GM12878 (cell line): ENCODE measurements around the gene ASXL2. TPM values are rescaled to one million over a fixed set of nuclear protein-coding genes. Genes with fewer than 3 reads are reported as not detected.
"Not testable (repeated sequence)": the region's sequence is repeated elsewhere in the genome, so short reads cannot be mapped to it uniquely, and the experiment has no call there.

Experiments used
- ATAC-seq: fragments of 200-7000 bp; cut with Tn5 transposase; 3 replicates; pipeline ENCODE4 v1.9.1; 2020; ENCODE audit warnings: mild to moderate bottlenecking, moderate library complexity
- BruUV-seq: library from RNA; stranded (reverse); fragments of 400-500 nt; replicated peaks from 2 replicates; lab custom pipeline; 2021; lab: Mats Ljungman, UMichigan
- CTCF ChIA-PET: fragments of 300-600 bp; sonication (Branson Sonifier 250); formaldehyde crosslinking; extraction: SDS; loops from one replicate; lab custom pipeline; 2021; ENCODE audit warnings: inconsistent platforms; lab: Yijun Ruan, JAX
- POLR2A ChIA-PET: fragments of 350-600 bp; formaldehyde crosslinking; extraction: SDS; loops from one replicate; lab custom pipeline; 2021; ENCODE audit warnings: inconsistent platforms; lab: Charles Lee
- RAD21 ChIA-PET: fragments of 300-600 bp; sonication (Branson Sonifier 250); formaldehyde crosslinking; loops from one replicate; lab custom pipeline; 2023; ENCODE audit warnings: antibody characterized with exemption; ENCODE audit not compliant: unreplicated experiment; lab: Charles Lee
- SMC1A ChIA-PET: fragments of 300-600 bp; sonication (Branson Sonifier 250); formaldehyde crosslinking; loops from one replicate; lab custom pipeline; 2023; ENCODE audit not compliant: unreplicated experiment, uncharacterized antibody; lab: Charles Lee
- DNase-seq: peaks from one replicate; pipeline ENCODE4 v3.0.0-alpha.2; 2011; ENCODE audit warnings: low read depth, low spot score
- FAIRE-seq: peaks from 3 replicates; lab custom pipeline; 2011; peaks lifted over from hg19 to GRCh38; lab: Jason Lieb, UNC
- H2AFZ ChIP-seq: 2 replicates; pipeline ENCODE4 v1.6.0; 2011; ENCODE audit warnings: low read depth, low read length, control low read depth; ENCODE audit not compliant: control insufficient read depth
- H3K27ac ChIP-seq: 2 replicates; pipeline ENCODE4 v1.5.1; 2011; ENCODE audit warnings: control low read depth; ENCODE audit not compliant: control insufficient read depth, insufficient read depth
- H3K27me3 ChIP-seq, 2 experiments: replicated peaks in 1 of 2; 2 replicates each; pipeline versions ENCODE4 v1.6.0 to v1.6.1; 2011; ENCODE audit warnings: low read length in 1 of 2; ENCODE audit not compliant: control insufficient read depth in 2 of 2, insufficient read depth in 2 of 2
- H3K36me3 ChIP-seq, 2 experiments: 2 replicates each; pipeline ENCODE4 v1.5.1; 2011; ENCODE audit warnings: low read length in 1 of 2; ENCODE audit not compliant: control insufficient read depth in 2 of 2, insufficient read depth in 2 of 2
- H3K4me1 ChIP-seq: 2 replicates; pipeline ENCODE4 v1.6.1; 2011; ENCODE audit warnings: mild to moderate bottlenecking, low read length, moderate library complexity, mixed read lengths; ENCODE audit not compliant: control insufficient read depth, insufficient read depth
- H3K4me2 ChIP-seq: 2 replicates; pipeline ENCODE4 v1.6.0; 2011; ENCODE audit warnings: control low read depth; ENCODE audit not compliant: control insufficient read depth, insufficient read depth
- H3K4me3 ChIP-seq: fragments of 200-600 bp; sonication (generic); 2 replicates; pipeline ENCODE4 v1.5.1; 2016
- H3K79me2 ChIP-seq: 2 replicates; pipeline ENCODE4 v1.6.0; 2011; ENCODE audit warnings: low read length; ENCODE audit not compliant: control insufficient read depth, insufficient read depth
- H3K9ac ChIP-seq: 2 replicates; pipeline ENCODE4 v1.8.0; 2011; ENCODE audit warnings: low read length, control low read depth, mixed read lengths; ENCODE audit not compliant: control insufficient read depth, insufficient read depth
- H3K9me3 ChIP-seq: replicated peaks from 3 replicates; pipeline ENCODE4 v1.5.1; 2011; ENCODE audit warnings: mild to moderate bottlenecking, low read length; ENCODE audit not compliant: control insufficient read depth, insufficient read depth
- H4K20me1 ChIP-seq: 2 replicates; pipeline ENCODE4 v1.6.0; 2011; ENCODE audit not compliant: control insufficient read depth, insufficient read depth
- BMI1 ChIP-seq: fragments of 450-650 bp; IDR thresholded peaks from 2 replicates; pipeline ENCODE4 v1.6.1; 2016; ENCODE audit warnings: mild to moderate bottlenecking, moderate library complexity, borderline replicate concordance
- NFYA ChIP-seq: IDR thresholded peaks from 2 replicates; pipeline ENCODE4 v1.6.1; 2011; ENCODE audit warnings: low read depth, mild to moderate bottlenecking, low read length, improper control_type of control experiment, borderline replicate concordance
- NRF1 ChIP-seq: conservative IDR thresholded peaks from 2 replicates; pipeline ENCODE4 v1.6.1; 2011; ENCODE audit warnings: mild to moderate bottlenecking, low read depth, low read length, improper control_type of control experiment
- WGBS: methylation state at CpG from one replicate; pipeline ENCODE4 v1.1.6; 2016; ENCODE audit warnings: low lambda C conversion rate; ENCODE audit not compliant: insufficient replicate concordance, insufficient coverage; ENCODE audit errors: missing lambda C conversion rate; 5-methylcytosine and 5-hydroxymethylcytosine counted together
- in situ Hi-C: fragments of 300-500 bp; cut with MboI; formaldehyde crosslinking; loops from 9 replicates; pipeline ENCODE4 v1.14.3; 2018; ENCODE audit warnings: mixed read lengths
- intact Hi-C: fragments of 100-400 bp; cut with micrococcal nuclease; formaldehyde crosslinking; loops from one replicate; pipeline ENCODE4 v1.14.2; 2022; ENCODE audit not compliant: unreplicated experiment
- polyA plus RNA-seq, 11 experiments: library from polyadenylated mRNA; depleted of rRNA in 4 of 11; unstranded in 6 of 11; stranded (reverse) in 5 of 11; fragments of >200 nt; fragmentation: Nextera tagmentation in 4 of 11; fragmentation: Illumina TruSeq in 1 of 11; extraction: Ambion mirVana in 4 of 11; extraction: Trizol in 1 of 11; gene quantifications; 1 replicate in 1 of 11; 2 replicates in 10 of 11; pipeline versions ENCODE4 v1.2.1 to v1.2.3, GENCODE V29; 2011 to 2016; ENCODE audit warnings: inconsistent platforms in 2 of 11, missing spikeins in 2 of 11, low read depth in 1 of 11
- total RNA-seq, 4 experiments: library from RNA; depleted of rRNA in 3 of 4; stranded (reverse); fragments of >200 nt in 3 of 4; fragmentation: Illumina TruSeq in 1 of 4; extraction: Trizol in 1 of 4; gene quantifications; 2 replicates each; pipeline versions ENCODE4 v1.2.1 to v1.2.3, GENCODE V29; 2013 to 2021
- TF ChIP-seq, protein P1 (sequence below): fragments of 150-350 bp; IDR thresholded peaks from 2 replicates; pipeline ENCODE4 v1.6.1; 2014; ENCODE audit warnings: mild to moderate bottlenecking, low read depth, low read length

ASXL2 gene
- total and polyA plus RNA-seq, 10 of the 15 experiments (the other 5 are each of a cell fraction or from before 2014, with no cell fraction given): 1.3 to 17.7 (median 5.5) TPM

DNA sequence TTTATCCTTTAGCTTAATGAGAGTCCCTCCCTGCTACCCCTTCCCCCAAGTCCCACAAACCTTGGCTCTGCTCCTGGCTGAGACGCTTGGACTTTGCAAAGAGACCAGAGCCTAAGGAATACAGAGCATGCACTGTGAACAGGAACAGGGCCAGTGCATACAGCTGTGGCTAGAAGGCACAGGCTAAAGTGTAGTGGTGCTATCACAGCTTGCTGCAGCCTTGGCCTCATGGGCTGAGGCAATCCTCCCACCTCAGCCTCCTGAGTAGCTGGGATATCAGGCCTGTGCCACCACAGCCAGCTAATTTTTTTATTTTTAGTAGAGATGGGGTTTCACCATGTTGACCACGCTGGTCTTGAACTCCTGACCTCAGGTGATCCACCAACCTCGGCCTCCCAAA, 39.5 kb upstream of the ASXL2 start (continued):
- TF ChIP-seq NRF1 (no peak), BMI1 (no peak), NFYA (no peak)
- TF ChIP-seq, protein P1, sequence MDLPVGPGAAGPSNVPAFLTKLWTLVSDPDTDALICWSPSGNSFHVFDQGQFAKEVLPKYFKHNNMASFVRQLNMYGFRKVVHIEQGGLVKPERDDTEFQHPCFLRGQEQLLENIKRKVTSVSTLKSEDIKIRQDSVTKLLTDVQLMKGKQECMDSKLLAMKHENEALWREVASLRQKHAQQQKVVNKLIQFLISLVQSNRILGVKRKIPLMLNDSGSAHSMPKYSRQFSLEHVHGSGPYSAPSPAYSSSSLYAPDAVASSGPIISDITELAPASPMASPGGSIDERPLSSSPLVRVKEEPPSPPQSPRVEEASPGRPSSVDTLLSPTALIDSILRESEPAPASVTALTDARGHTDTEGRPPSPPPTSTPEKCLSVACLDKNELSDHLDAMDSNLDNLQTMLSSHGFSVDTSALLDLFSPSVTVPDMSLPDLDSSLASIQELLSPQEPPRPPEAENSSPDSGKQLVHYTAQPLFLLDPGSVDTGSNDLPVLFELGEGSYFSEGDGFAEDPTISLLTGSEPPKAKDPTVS: no peak

DNA sequence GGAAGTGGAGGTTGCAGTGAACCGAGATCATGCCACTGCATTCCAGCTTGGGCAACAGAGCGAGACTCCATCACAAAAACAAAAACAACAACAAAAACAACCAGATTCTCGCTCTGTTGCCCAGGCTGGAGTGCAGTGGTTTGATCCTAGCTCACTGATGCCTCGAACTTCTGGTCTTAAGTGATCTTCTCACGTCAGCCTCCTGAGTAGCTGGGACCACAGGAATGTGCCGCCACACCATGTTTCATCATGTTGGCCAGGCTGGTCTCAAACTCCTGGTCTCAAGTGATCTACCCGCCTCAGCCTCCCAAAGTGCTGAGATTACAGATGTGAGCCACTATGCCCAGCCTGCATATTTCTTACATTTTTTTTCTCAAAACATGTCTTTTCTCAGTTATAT, 39.1 kb upstream of the ASXL2 start:
- H3K36me3 ChIP-seq, H4K20me1 ChIP-seq, H3K27me3 ChIP-seq, DNase-seq, in situ Hi-C loops, H3K4me2 ChIP-seq, BruUV-seq, POLR2A ChIA-PET, RAD21 ChIA-PET, H3K79me2 ChIP-seq, H3K4me1 ChIP-seq, ATAC-seq, H3K27ac ChIP-seq, H3K9me3 ChIP-seq, H2AFZ ChIP-seq, intact Hi-C loops, FAIRE-seq, SMC1A ChIA-PET, H3K9ac ChIP-seq, H3K4me3 ChIP-seq: not testable (repeated sequence)
- CTCF ChIA-PET: interaction anchor here (0.9 to 2.1 kb wide), 3 partner anchors 9 to 33 kb away, joined by 3 to 5 read pairs (median 4); no protein-coding TSS in a partner anchor
- WGBS: 57% methylated on average over 7 of the region's 7 CpGs
